ENCODE data around the gene KCNQ1.
A peak's percentile ranks its signal among the peaks of the same experiment; 100 is the strongest.

KCNQ1 gene

DNA sequence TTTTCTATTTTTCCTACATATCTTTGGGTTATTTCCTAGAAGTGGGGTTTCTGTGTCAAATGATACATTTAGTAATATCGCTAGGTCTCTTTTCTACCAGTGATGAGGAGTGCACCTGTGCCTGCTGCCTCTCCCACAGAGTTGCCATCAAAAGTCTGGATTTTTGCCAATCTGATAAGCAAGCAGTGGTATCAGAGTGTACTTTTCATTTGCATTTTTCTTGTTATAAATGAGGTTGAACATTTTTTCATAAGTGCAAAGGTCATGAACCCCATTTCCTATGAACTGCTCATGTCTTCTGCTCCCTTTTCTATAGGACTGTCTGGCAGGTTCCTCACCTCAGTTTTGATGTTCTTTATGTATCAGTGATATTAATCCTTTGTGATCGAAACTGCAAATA is 2.2 kb upstream of the KCNQ1 start:
- no peak for DNase-seq (ENCODE audit: low read depth)

- DNase-seq (ENCODE audit: low read depth): no peak
Measured at GRCh38 chr11:2443406-2443805, 1.4 kb upstream of the KCNQ1 start.

GRCh38 chr11:2443881-2444820 is 657 bp upstream of the KCNQ1 start, which contains the start of gene TRPM5:
TSS of gene TRPM5 (minus strand) at chr11:2444514. CDS start at chr11:2423036, 21,478 bp downstream.
- DNase-seq (ENCODE audit: low read depth): peak; percentile 72

DNA sequence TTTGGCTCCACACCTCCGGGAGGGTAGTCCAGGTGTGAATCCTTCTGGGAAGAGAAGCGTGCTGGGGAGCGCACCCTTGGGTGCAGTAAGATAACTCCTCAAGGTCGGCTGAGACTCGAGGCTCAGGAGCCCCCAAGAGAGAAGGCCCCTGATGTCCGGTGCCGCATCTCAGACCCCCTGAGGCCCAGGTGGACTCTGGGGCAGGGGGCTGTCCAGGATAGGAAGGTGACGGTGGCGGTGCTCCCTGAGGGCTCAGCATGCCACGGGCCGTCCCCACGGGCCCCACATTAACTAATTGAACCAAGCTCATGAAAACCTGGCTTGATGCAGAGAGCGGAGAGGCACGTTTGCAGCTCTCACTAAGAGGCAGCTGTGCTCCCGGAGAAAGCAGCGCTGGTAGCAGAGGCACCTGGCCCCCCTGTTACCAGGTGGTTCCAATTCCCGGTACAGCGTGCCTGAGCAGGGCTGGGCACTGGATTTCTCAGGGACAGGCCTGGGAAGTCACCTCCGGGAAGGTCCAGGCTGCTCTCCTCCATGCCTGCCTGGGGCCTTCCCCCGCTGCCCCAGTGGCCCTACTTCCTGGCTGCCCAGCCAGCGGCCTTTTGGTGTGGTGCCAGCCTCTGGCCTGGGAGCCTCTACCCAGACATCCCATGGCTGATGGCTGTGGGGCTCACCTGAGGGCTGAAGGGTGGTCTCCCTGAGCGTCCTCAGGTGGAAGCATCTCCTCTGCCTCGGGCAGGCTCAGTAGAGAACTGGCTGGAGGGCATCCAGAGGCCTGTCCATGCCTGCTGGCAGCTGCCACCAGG is 1.1 kb downstream of the KCNQ1 start:
- no peak for DNase-seq (ENCODE audit: low read depth)

- DNase-seq (ENCODE audit: low read depth): no peak
Measured at GRCh38 chr11:2446590-2447252, 1.9 kb downstream of the KCNQ1 start.

DNA sequence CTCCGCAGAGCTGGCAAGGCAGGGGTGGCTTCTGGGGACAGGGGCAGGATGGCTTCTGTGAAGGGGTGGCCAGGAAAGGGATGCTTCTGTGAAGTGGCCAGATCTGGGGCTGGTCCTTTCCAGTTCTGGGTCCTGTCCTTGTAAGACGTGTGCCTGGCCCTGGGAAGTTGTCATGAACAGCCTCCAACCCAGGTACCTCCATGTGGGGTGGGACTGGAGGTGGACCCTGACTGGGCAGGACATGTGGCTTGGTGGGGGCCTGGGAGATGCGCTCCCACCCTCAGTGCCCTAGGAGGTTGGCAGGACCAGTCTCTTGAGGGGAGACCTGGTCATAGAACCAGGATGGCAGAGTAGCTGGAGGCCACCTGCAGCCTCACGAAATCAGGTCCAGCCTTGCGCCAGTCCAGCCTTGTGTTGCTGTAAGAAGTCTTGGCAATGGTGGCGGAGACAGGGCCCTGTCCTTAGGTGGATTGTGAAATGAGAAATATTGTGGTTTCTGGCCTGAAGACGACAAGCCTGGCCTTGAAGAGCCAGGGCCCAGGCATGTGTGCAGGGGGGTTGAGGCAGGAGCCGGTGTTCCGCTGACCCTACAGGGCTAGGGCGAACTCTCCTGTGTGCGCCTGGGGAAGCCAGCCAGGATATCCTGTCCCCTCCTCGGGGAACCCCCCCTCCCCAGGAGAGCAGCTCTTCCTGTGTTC is 2.6 kb downstream of the KCNQ1 start:
- DNase-seq (ENCODE audit: low read depth): no peak

DNA sequence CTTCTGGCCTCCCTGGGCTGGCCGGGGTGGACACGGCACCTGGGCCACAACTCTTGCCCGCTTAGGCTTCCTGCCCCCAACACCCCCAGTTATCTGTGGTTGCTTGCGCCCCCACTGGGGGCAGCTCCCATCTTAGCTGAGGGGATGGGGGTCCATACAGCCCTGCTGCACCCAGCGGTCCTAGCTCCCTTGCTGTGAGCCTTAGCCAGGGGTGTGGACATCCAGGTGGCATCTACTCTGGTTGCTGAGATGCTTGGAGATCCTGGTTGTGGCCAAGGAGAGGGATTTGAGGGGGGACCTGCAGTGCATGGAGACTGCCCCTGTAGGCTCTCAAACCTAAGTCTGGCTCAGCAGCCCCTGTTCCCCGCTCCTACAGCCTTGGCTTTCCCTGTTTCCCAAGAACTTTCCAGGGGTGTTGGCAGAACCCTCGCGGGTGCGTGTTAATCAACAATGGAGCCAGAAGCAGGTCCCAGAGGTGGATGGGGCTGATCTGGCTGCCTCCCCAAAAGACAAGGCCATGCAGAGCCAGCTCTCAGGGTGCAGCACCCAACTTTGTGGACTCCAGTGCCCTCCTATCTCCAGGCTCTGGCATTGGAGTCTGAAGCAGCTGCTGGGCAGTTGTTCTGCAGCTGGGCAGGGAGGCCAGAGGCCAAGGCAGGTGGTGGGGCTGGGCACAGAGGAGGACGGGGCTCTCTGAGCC is 3.3 kb downstream of the KCNQ1 start:
- no peak for DNase-seq (ENCODE audit: low read depth)

DNA sequence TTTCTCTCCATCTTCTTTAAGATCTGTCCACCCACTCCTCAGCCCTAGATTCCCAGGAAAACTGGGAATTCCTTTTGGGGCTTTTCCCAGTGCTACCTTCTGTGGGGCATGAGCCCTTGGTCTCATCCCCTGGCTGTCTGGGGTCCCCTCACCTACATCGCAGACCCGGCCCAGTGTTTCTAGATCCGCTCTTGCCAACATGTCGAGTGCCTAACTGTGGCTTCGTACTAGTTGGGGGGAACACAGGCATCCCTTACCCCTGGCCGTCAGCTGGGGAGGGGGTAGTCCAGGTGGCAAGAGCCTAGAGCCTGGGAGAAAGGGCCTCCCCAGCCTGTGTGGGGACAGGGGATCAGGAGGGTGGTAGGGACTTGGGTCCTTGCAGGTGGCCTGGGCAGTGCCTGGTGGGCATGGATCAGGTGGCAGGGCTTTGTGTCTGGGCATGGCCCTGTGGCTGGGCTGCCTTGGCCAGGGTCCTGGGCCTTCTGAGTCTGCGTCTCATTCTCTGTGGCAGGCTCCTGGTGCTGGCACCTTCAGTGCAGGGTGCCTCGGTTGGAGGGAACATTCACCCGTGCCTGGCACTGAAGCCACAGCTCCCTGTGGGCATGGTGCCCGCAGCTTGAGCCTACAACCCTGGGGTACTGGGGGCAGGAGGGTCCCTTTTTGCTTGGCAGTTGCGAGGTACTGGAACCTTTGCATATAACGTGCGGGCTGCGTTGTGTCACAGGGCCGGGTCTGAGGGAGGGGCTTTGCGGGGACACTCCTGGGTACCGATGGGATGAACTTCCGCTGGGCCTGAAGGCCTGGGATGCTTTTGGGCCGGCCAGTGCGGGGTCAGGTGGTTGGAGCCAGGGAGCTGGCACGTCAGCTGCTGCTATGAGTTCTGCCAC is 4.1 kb downstream of the KCNQ1 start:
- no peak for DNase-seq (ENCODE audit: low read depth)

DNA sequence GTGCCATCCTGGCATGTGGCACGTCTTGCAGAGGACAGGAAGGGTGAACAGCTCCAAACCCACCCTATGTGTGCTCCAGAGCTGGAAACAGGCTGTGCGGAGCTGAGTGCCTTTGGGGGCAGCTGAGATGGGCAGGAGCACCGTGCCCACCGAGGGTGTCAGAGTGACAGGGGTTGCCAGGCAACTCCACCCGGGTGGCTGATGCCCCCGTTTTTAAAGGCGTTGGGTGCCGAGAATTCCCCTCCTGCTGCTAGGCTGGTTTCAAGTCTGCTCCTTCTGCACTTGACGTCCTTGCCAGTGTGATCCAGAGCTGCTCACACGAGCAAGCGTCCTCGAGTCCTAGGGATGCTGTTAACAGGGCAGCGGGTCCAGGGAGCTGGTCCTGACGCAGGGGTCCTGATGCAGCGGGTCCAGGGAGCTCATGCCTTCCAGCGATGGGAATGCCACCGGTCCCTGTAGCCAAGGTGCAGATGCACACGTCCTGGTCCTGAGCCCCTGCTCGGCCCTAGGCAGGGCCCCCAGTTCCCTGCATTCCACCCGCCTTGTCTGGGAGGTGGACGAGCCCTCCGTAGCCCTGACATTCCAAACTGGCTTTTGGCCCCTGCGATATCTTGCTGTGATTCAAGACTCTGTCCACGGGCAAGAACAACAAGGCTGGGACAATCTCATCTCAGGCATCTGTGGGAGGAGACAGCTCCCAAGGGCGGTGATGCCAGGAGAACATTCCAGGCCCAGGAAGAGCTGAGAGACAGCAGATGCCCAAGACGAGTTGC is 4.9 kb downstream of the KCNQ1 start:
- no peak for DNase-seq (ENCODE audit: low read depth)

DNA sequence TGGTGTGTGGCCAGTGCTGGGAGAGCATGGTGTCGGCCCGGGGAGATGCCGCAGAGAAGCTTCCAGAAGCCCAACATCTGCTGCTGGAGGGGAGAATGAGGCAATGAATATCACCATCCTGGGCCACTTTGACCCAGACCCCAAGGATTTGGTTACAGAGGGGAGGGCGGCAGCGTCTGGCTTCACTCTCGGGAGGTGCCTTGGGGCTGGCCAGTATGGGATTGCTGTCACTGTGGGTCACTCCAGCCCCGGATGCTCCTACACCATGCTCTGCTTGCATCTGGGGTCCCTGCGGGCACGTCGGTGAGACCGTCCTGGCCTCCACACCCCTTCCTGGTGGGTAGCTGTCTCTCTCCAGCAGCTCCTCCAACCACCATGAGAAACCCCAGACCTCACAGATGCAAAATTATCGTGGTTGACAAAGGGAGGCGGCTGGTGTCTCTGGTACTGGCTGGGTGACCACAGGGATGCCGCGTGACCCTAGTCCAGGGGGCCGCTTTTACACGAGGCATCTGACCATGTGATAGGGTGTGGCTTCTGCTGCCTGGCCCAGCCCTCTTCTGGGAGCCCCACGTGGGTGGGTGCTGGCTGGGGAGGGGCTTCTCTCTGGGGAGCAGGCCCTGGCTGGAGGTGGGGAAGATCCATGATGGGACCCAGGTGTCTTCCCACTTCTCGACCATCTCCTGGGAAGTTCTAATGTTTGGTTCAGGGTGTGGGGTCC is 5.7 kb downstream of the KCNQ1 start:
- no peak for DNase-seq (ENCODE audit: low read depth)

DNA sequence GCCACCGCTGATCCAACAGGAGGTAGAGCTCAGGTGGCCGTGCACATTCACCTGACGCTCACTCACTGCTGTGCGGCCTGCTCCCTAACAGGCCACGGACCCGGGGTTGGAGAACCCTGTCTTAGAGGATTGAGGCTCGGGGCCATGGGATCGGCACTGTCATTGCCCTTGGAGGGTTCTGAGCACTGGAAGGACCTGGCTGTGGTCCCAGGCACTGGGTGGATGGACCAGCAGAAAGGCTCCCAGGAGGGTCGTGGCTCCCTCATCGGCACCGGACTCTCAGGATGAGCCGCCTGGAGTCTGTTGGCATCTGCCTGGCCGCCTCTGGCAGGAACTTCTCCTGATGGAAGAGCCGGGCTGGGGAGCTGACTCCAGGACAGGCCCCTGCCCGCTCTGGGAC is 6.5 kb downstream of the KCNQ1 start:
- DNase-seq (ENCODE audit: low read depth): no peak

GRCh38 chr11:2451916-2452315 is 7.1 kb downstream of the KCNQ1 start:
- no peak for DNase-seq (ENCODE audit: low read depth)

DNA sequence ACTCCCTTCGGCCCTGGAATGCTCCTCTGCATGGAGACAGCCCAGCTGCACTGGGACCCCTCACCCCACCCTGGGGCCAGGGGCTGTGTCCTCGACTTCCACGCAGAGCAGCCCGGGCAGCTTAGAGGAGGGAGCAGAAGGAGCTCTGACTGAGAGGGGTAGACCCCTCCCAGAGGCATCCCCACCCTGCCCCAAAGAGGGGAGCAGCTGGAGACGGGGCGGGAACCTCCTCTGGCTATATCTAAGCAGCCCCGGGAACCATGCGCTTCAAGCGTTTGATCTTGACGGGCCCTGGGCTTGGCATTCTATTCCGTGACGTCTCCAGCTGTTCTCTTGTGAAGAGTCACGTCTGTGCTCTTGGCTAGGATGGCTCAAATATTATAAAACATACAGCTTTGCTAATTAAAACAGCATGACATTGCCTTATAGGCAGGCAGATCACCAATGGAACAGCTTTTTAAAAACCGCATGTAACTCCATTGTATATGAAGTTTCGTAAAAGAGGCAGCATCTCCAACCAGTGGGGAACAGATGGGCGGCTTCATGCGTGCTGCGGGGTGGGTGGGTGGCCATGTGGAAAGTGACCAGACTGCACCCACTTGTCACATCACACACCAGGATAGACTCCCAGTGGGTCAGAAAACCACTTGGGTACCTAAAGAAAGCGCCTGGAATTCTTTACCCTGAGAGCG is 7.7 kb downstream of the KCNQ1 start:
- DNase-seq (ENCODE audit: low read depth): no peak

DNA sequence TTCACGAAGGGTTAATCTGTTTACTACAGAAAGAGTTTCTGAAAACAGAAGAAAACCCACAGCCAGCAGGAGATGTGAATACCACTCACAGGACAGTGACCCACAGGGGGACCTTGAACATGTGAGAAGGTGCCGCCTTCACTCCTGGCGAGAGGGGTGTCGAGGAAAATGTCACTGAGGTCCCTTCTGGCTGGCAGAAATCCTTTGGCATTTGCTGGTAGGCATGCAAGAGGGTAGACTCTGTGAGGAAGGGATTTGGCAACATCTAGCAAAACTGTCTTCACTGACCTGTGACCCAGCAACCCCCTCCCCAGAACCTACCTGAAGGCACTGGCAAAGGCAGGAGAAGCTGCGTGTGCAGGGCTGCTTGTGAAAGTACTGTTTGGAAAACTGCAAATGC is 8.6 kb downstream of the KCNQ1 start:
- no peak for DNase-seq (ENCODE audit: low read depth)

GRCh38 chr11:2458321-2458720 is 13.5 kb downstream of the KCNQ1 start:
- DNase-seq (ENCODE audit: low read depth): no peak

- DNase-seq (ENCODE audit: low read depth): no peak
Measured at GRCh38 chr11:2459016-2459725, 14.4 kb downstream of the KCNQ1 start.

- no peak for DNase-seq (ENCODE audit: low read depth)
Measured at GRCh38 chr11:2459796-2460531, 15.2 kb downstream of the KCNQ1 start.
